ENCODE data around the gene KBTBD12. TPM values are rescaled to one million over a fixed set of nuclear protein-coding genes. Genes with fewer than 3 reads are reported as not detected.

KBTBD12 gene
- total RNA-seq, 1 donor from 2014 or later: not detected

- peaks cover 3% of the 10 kb centered on the region for H3K9me3 Mint-ChIP-seq (ENCODE audit: unreplicated experiment)
- no peaks in the 10 kb centered on the region for H3K36me3 Mint-ChIP-seq (ENCODE audit: unreplicated experiment)
- no peaks in the 10 kb centered on the region for H3K27me3 Mint-ChIP-seq (ENCODE audit: unreplicated experiment)
- H3K4me1 Mint-ChIP-seq (ENCODE audit: low read depth, unreplicated experiment): peaks cover 3% of the 10 kb centered on the region
- H3K4me3 Mint-ChIP-seq (ENCODE audit: unreplicated experiment): no peak overlapping the region
- TF ChIP-seq CTCF (IDR thresholded peaks at IDR 0.05; ENCODE audit: partially characterized antibody, unreplicated experiment): no peak
- no peak overlapping the region for H3K27ac Mint-ChIP-seq (ENCODE audit: unreplicated experiment)
- DNase-seq: no peak
Observed at GRCh38 chr3:127997016-127997415, 82.0 kb downstream of the KBTBD12 start.

GRCh38 chr3:127997961-127998360, 82.9 kb downstream of the KBTBD12 start:
- no peak for TF ChIP-seq CTCF (IDR thresholded peaks at IDR 0.05; ENCODE audit: partially characterized antibody, unreplicated experiment)
- Mint-ChIP-seq H3K27ac (ENCODE audit: unreplicated experiment) (no peak overlapping the region), H3K4me3 (ENCODE audit: unreplicated experiment) (no peak overlapping the region), H3K9me3 (ENCODE audit: unreplicated experiment) (peaks cover 3% of the 10 kb centered on the region), H3K4me1 (ENCODE audit: low read depth, unreplicated experiment) (peaks cover 3% of the 10 kb centered on the region), H3K36me3 (ENCODE audit: unreplicated experiment) (no peaks in the 10 kb centered on the region), H3K27me3 (ENCODE audit: unreplicated experiment) (no peaks in the 10 kb centered on the region)
- no peak for DNase-seq

- Mint-ChIP-seq H3K27me3 (ENCODE audit: unreplicated experiment) (no peaks in the 10 kb centered on the region), H3K4me3 (ENCODE audit: unreplicated experiment) (no peak overlapping the region), H3K27ac (ENCODE audit: unreplicated experiment) (no peak overlapping the region), H3K9me3 (ENCODE audit: unreplicated experiment) (peaks cover 3% of the 10 kb centered on the region), H3K4me1 (ENCODE audit: low read depth, unreplicated experiment) (peaks cover 3% of the 10 kb centered on the region), H3K36me3 (ENCODE audit: unreplicated experiment) (no peaks in the 10 kb centered on the region)
- no peak for TF ChIP-seq CTCF (IDR thresholded peaks at IDR 0.05; ENCODE audit: partially characterized antibody, unreplicated experiment)
- DNase-seq: no peak
Observed at GRCh38 chr3:127998596-127998995, 83.6 kb downstream of the KBTBD12 start.

- H3K27me3 Mint-ChIP-seq (ENCODE audit: unreplicated experiment): no peaks in the 10 kb centered on the region
- no peaks in the 10 kb centered on the region for H3K36me3 Mint-ChIP-seq (ENCODE audit: unreplicated experiment)
- peaks cover 3% of the 10 kb centered on the region for H3K9me3 Mint-ChIP-seq (ENCODE audit: unreplicated experiment)
- no peak overlapping the region for H3K27ac Mint-ChIP-seq (ENCODE audit: unreplicated experiment)
- TF ChIP-seq CTCF (IDR thresholded peaks at IDR 0.05; ENCODE audit: partially characterized antibody, unreplicated experiment): no peak
- H3K4me3 Mint-ChIP-seq (ENCODE audit: unreplicated experiment): no peak overlapping the region
- peaks cover 3% of the 10 kb centered on the region for H3K4me1 Mint-ChIP-seq (ENCODE audit: low read depth, unreplicated experiment)
- DNase-seq: no peak
Observed at GRCh38 chr3:127999509-128000106, 84.6 kb downstream of the KBTBD12 start.

DNA sequence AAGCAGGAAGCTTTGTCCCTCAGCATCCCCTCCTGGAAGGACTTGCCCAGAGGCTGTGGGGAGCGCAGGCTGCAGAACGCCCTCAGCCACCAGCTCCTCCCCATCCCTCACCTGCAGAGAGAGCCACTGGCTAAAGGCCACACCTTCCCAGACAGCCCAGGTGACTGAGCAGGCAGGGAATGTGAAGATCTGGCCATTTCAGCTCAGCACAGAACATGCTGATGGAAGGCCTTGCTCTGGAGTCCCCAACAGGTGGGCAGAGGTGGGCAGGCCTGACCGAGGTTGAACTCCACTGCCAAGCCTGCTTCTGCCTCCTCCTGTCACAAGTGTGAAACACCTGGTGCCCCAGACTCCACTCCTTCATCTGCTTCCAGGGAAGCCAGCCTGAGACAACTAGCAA, 86.5 kb downstream of the KBTBD12 start:
- no peaks in the 10 kb centered on the region for H3K27me3 Mint-ChIP-seq (ENCODE audit: unreplicated experiment)
- H3K36me3 Mint-ChIP-seq (ENCODE audit: unreplicated experiment): no peaks in the 10 kb centered on the region
- peaks cover 5% of the 10 kb centered on the region for H3K9me3 Mint-ChIP-seq (ENCODE audit: unreplicated experiment)
- DNase-seq: no peak
- no peak overlapping the region for H3K4me3 Mint-ChIP-seq (ENCODE audit: unreplicated experiment)
- no peak for TF ChIP-seq CTCF (IDR thresholded peaks at IDR 0.05; ENCODE audit: partially characterized antibody, unreplicated experiment)
- H3K27ac Mint-ChIP-seq (ENCODE audit: unreplicated experiment): no peak overlapping the region
- peaks cover 5% of the 10 kb centered on the region for H3K4me1 Mint-ChIP-seq (ENCODE audit: low read depth, unreplicated experiment)

Measured in glutamatergic neuron (in vitro differentiated cells).